ENCODE results near the gene KATNBL1.

DNA sequence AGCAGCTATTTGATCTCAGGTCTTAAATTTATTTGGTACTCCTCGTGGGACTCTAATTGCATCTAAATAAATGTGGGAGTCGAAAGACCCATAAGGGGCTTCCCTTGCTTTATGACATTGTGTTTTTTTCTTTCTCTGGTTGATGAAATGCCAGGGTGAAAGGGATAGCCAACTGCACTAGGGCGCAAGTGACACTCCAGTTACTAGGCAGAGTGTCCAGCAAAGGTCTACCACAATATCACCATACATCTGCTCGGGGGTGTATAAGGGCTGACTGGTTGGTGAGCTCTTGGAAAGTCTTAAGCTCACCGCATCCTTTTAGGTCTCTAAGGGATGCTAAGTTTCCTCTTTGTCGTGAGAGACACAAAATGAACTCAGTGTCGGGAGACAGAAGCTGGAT, 54.0 kb downstream of the KATNBL1 start:
- TF ChIP-seq, protein P1, sequence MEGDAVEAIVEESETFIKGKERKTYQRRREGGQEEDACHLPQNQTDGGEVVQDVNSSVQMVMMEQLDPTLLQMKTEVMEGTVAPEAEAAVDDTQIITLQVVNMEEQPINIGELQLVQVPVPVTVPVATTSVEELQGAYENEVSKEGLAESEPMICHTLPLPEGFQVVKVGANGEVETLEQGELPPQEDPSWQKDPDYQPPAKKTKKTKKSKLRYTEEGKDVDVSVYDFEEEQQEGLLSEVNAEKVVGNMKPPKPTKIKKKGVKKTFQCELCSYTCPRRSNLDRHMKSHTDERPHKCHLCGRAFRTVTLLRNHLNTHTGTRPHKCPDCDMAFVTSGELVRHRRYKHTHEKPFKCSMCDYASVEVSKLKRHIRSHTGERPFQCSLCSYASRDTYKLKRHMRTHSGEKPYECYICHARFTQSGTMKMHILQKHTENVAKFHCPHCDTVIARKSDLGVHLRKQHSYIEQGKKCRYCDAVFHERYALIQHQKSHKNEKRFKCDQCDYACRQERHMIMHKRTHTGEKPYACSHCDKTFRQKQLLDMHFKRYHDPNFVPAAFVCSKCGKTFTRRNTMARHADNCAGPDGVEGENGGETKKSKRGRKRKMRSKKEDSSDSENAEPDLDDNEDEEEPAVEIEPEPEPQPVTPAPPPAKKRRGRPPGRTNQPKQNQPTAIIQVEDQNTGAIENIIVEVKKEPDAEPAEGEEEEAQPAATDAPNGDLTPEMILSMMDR (IDR thresholded peaks at IDR 0.05) = no peak
- TF ChIP-seq POLR2A (IDR thresholded peaks at IDR 0.05) = no peak
- TF ChIP-seq EP300 (IDR thresholded peaks at IDR 0.05) = no peak

Data from suprapubic skin (tissue), 3 donors.